Kidney (tissue), 14 donors: ENCODE results near the gene GAGE12F. TPM values are rescaled to one million over a fixed set of nuclear protein-coding genes. Genes with fewer than 3 reads are reported as not detected.
"Not testable (repeated sequence)": the region's sequence is repeated elsewhere in the genome, so short reads cannot be mapped to it uniquely, and the experiment has no call there.

Source experiments
- DNase-seq, 5 donors: peaks; one replicate each; pipeline ENCODE4 v3.0.0-alpha.2; 2013 to 2020
- FAIRE-seq: peaks from 2 replicates; lab custom pipeline; 2012; peaks lifted over from hg19 to GRCh38; lab: Jason Lieb, UNC
- H3K27ac ChIP-seq, 2 donors: one replicate each; pipeline ENCODE4 v1.7.0; 2013; ENCODE audit warnings: low read depth in 2 of 2, low read length in 2 of 2, inconsistent platforms in 1 of 2
- H3K27me3 ChIP-seq: one replicate; pipeline ENCODE4 v1.7.1; 2013; ENCODE audit warnings: low read length, inconsistent platforms; ENCODE audit not compliant: control insufficient read depth, insufficient read depth
- H3K36me3 ChIP-seq, 3 donors: one replicate each; pipeline versions ENCODE4 v1.7.0 to v1.7.1; 2013; ENCODE audit warnings: low read length in 3 of 3, control low read depth in 1 of 3, inconsistent platforms in 1 of 3; ENCODE audit not compliant: insufficient read depth in 3 of 3, control insufficient read depth in 2 of 3
- H3K4me1 ChIP-seq, 3 donors: one replicate each; pipeline versions ENCODE4 v1.7.0 to v1.7.1; 2013; ENCODE audit warnings: low read length in 3 of 3, inconsistent platforms in 1 of 3, low read depth in 1 of 3; ENCODE audit not compliant: control insufficient read depth in 2 of 3, insufficient read depth in 2 of 3
- H3K4me3 ChIP-seq, 3 donors: one replicate each; pipeline versions ENCODE4 v1.7.0 to v1.8.1; 2013; ENCODE audit warnings: low read length in 3 of 3, control low read depth in 1 of 3, inconsistent platforms in 1 of 3
- H3K9ac ChIP-seq, 3 donors: one replicate each; pipeline versions ENCODE4 v1.7.0 to v1.7.1; 2013; ENCODE audit warnings: low read length in 3 of 3, control low read depth in 1 of 3, inconsistent platforms in 1 of 3
- H3K9me3 ChIP-seq, 3 donors: one replicate each; pipeline versions ENCODE4 v1.7.0 to v1.7.1; 2013; ENCODE audit warnings: low read length in 3 of 3, control low read depth in 1 of 3, inconsistent platforms in 1 of 3; ENCODE audit not compliant: control insufficient read depth in 2 of 3, insufficient read depth in 1 of 3
- CTCF ChIP-seq: IDR thresholded peaks from 3 replicates; pipeline ENCODE4 v1.5.1; 2012; ENCODE audit warnings: mild to moderate bottlenecking, moderate library complexity, borderline replicate concordance; ENCODE audit not compliant: insufficient read depth; ENCODE audit errors: extremely low read depth
- intact Hi-C: fragments of 100-400 bp; cut with DNase I; formaldehyde crosslinking; loops from one replicate; pipeline ENCODE4 v1.11.1; 2022
- polyA plus RNA-seq: library from polyadenylated mRNA; stranded (reverse); fragments of 350-450 nt; fragmentation: Illumina TruSeq; extraction: RNeasy Lipid Tissue Mini Kit (QIAGEN cat#74804); gene quantifications from one replicate; pipeline ENCODE4 v1.2.3, GENCODE V29; 2014; ENCODE audit warnings: low read depth, low replicate concordance; ENCODE audit not compliant: insufficient read depth
- total RNA-seq: library from RNA; stranded (reverse); fragmentation: NEBNext Ultra II Directional; extraction: Animal tissue kit (Norgen Biotek cat#: 25700); gene quantifications from one replicate; pipeline ENCODE4 v1.2.1, GENCODE V29; 2021
- donor health status: control.
- donor health status: control.
- donor health status: control.
- donor health status: control.
- donor health status: control.
- donor health status: DM: yes; HTN: yes; CAD: no.
- donor health status: Normal renal cell carcinoma (clear cell type).

The GAGE12F gene
- total and polyA plus RNA-seq, 2 donors from 2014 or later, result not detected

- FAIRE-seq, intact Hi-C loops, H3K4me1 ChIP-seq, H3K9ac ChIP-seq, DNase-seq, H3K36me3 ChIP-seq, H3K9me3 ChIP-seq, H3K27ac ChIP-seq, H3K27me3 ChIP-seq, H3K4me3 ChIP-seq: not testable (repeated sequence)
Measured at GRCh38 chrX:49589196-49589595, 28.6 kb downstream of the GAGE12F start, which contains the start of gene GAGE2A. GAGE2A (plus strand) TSS chrX:49589496; CDS start chrX:49590651, 1,155 bp downstream.

GRCh38 chrX:49589769-49590478, 29.3 kb downstream of the GAGE12F start:
- H3K36me3 ChIP-seq, H3K27me3 ChIP-seq, intact Hi-C loops, FAIRE-seq, H3K4me1 ChIP-seq, H3K9ac ChIP-seq, H3K9me3 ChIP-seq, H3K27ac ChIP-seq, H3K4me3 ChIP-seq: not testable (repeated sequence)
- peak in 1 of 5 donors; percentile 85 for DNase-seq

GRCh38 chrX:49590488-49590887, 29.8 kb downstream of the GAGE12F start:
- H3K36me3 ChIP-seq, H3K9ac ChIP-seq, FAIRE-seq, H3K9me3 ChIP-seq, H3K27me3 ChIP-seq, H3K27ac ChIP-seq, H3K4me3 ChIP-seq, intact Hi-C loops, H3K4me1 ChIP-seq: not testable (repeated sequence)
- peak in 1 of 5 donors; percentile 9 for DNase-seq

- H3K27me3 ChIP-seq, H3K9ac ChIP-seq, FAIRE-seq, H3K36me3 ChIP-seq, intact Hi-C loops, H3K9me3 ChIP-seq, H3K4me1 ChIP-seq, H3K4me3 ChIP-seq, DNase-seq, H3K27ac ChIP-seq: not testable (repeated sequence)
Measured at GRCh38 chrX:49598720-49599119, 38.1 kb downstream of the GAGE12F start, which contains the start of gene GAGE1. GAGE1 (plus strand) TSS chrX:49599020; CDS start chrX:49600175, 1,155 bp downstream.

GRCh38 chrX:49610718-49611310, 50.2 kb downstream of the GAGE12F start:
- H3K36me3 ChIP-seq, result no peaks in the 10 kb centered on the region
- FAIRE-seq (no peak), DNase-seq (peak in 1 of 5 donors; percentile 21)
- H3K27ac ChIP-seq, result no peak overlapping the region
- H3K9ac ChIP-seq, result no peak overlapping the region
- no peaks in the 10 kb centered on the region for H3K27me3 ChIP-seq
- no peaks in the 10 kb centered on the region for H3K4me1 ChIP-seq
- no peaks in the 10 kb centered on the region for H3K9me3 ChIP-seq
- no peak overlapping the region for H3K4me3 ChIP-seq
- intact Hi-C loops, result no loop called here
- no peak for TF ChIP-seq CTCF

Other genes starting within 250 kb of the GAGE12F start
- not detected for gene GAGE12J, start 238.8 kb upstream of the GAGE12F start, total RNA-seq
- not detected for gene GAGE12J, start 238.8 kb upstream of the GAGE12F start, polyA plus RNA-seq
- gene GAGE13, start 229.3 kb upstream of the GAGE12F start, total RNA-seq, result not detected
- gene GAGE13, start 229.3 kb upstream of the GAGE12F start, polyA plus RNA-seq, result not detected
- not detected for gene GAGE12C, start 28.7 kb upstream of the GAGE12F start, total RNA-seq
- gene GAGE12C, start 28.7 kb upstream of the GAGE12F start, polyA plus RNA-seq, result not detected
- not detected for gene GAGE12D, start 19.1 kb upstream of the GAGE12F start, total RNA-seq
- not detected for gene GAGE12D, start 19.1 kb upstream of the GAGE12F start, polyA plus RNA-seq
- gene GAGE12E, start 9.6 kb upstream of the GAGE12F start, total RNA-seq, result not detected
- gene GAGE12E, start 9.6 kb upstream of the GAGE12F start, polyA plus RNA-seq, result not detected
- not detected for gene GAGE12G, start 9.6 kb downstream of the GAGE12F start, total RNA-seq
- gene GAGE12G, start 9.6 kb downstream of the GAGE12F start, polyA plus RNA-seq, result not detected
- gene GAGE12H, start 19.1 kb downstream of the GAGE12F start, total RNA-seq, result not detected
- not detected for gene GAGE12H, start 19.1 kb downstream of the GAGE12F start, polyA plus RNA-seq
- not detected for gene GAGE2A, start 28.7 kb downstream of the GAGE12F start, total RNA-seq
- gene GAGE2A, start 28.7 kb downstream of the GAGE12F start, polyA plus RNA-seq, result not detected
- gene GAGE1, start 38.2 kb downstream of the GAGE12F start, total RNA-seq, result not detected
- gene GAGE1, start 38.2 kb downstream of the GAGE12F start, polyA plus RNA-seq, result not detected
- not detected for gene PAGE1, start 135.1 kb downstream of the GAGE12F start, total RNA-seq
- not detected for gene PAGE1, start 135.1 kb downstream of the GAGE12F start, polyA plus RNA-seq